BJ (cell line): Measurements from ENCODE around the gene C1orf87. TPM values are rescaled to one million over a fixed set of nuclear protein-coding genes. Genes with fewer than 3 reads are reported as not detected.

Source experiments
- CTCF ChIA-PET: fragments of 350-600 bp; formaldehyde crosslinking; extraction: SDS; loops from one replicate; lab custom pipeline; 2021; ENCODE audit warnings: antibody characterized with exemption, inconsistent platforms; lab: Yijun Ruan, JAX
- POLR2A ChIA-PET: fragments of 300-600 bp; sonication (Branson Sonifier 250); formaldehyde crosslinking; extraction: SDS; loops from one replicate; lab custom pipeline; 2021; ENCODE audit warnings: antibody characterized with exemption; lab: Charles Lee
- DNase-seq: peaks from one replicate; pipeline ENCODE4 v3.0.0-alpha.2; 2011; ENCODE audit warnings: low read depth
- H3K27me3 ChIP-seq: 2 replicates; pipeline ENCODE4 v1.6.0; 2011; ENCODE audit warnings: low read length; ENCODE audit not compliant: control insufficient read depth, insufficient read depth
- H3K36me3 ChIP-seq: 2 replicates; pipeline ENCODE4 v1.5.1; 2011; ENCODE audit warnings: low read length; ENCODE audit not compliant: control insufficient read depth, insufficient read depth
- H3K4me3 ChIP-seq: 2 replicates; pipeline ENCODE4 v1.5.1; 2011; ENCODE audit warnings: low read depth, mild to moderate bottlenecking, control low read depth, low read length
- CTCF ChIP-seq: IDR thresholded peaks from 2 replicates; pipeline ENCODE4 v1.5.1; 2011; ENCODE audit warnings: low read depth, mild to moderate bottlenecking, control low read depth, inconsistent platforms, low read length, moderate library complexity; ENCODE audit not compliant: insufficient read depth
- polyA minus RNA-seq: library from RNA; depleted of rRNA, polyadenylated mRNA; stranded (reverse); fragments of >200 nt; gene quantifications from 2 replicates; pipeline ENCODE4 v1.2.3, GENCODE V29; 2011; rRNA and poly(A)+ RNA removed
- polyA plus RNA-seq: library from polyadenylated mRNA; depleted of rRNA; stranded (reverse); fragments of >200 nt; gene quantifications from 2 replicates; pipeline ENCODE4 v1.2.3, GENCODE V29; 2011; rRNA removed

The C1orf87 gene, protein sequence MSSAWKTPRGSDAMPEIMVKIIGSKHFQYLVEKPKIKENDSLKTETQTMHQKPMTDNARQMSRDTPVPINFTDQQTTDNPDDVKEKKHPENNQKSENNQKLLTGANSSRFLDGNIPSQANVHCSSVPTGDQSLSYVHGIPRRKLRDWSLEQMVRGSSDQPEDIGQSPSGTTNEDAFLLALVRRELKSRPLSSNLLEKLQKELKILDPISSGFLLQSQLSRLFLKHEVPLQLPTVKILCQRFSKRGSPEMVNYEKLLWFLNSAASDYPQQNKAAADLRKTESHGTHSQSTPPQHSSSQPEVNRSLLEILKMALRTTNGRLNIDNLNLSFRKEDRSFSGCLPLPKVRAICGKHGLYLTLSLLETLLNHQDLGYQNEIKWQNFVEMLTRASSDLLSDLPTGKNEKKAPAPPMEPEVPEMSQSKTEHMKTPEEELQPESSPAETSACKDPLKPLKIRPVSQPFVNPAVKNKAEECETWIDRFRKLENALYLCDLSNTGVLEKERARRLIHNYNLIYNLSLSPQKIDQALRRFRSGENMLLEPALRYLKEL
- polyA plus RNA-seq (not detected in 2 replicates), polyA minus RNA-seq (not detected in 2 replicates)

DNA sequence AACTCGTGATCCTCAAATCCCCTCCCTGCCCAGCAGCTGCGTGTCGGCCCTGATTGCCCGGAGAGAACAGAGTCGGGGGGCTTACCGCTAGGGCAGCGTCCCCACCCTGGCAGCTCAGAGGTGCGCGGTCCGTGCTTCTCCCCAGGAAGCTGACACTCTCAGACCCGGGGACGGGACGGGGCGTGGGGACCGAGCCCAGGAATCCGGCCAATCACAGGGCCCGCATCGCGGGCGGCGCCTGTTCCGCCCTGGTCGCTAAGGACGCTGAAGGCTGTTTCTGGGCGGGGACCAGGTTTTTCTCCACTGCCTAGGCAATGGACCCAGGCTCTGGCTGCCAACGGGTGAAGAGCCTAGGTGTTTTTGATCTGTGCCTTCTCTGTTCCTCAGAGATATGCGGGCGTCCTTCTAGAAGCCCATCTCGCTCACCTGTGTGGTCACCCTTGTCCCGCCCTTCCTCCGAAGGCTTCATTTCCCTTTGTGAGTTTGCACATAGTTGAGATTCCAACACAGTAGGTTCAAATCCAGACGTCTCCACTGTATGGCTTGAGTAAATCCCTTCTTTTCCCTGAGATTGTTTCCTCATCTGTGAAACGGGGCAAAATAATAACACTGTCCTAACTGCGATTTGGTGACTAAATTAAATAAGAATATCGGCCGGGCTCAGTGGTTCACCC is at the start of gene C1orf87:
Gene C1orf87, minus strand, starts transcription at position 166 of the 674 bp plus-strand sequence. CDS start 1,127 bp downstream, outside the sequence.
- Histone ChIP-seq H3K36me3 (no peaks in the 10 kb centered on the region), H3K27me3 (peaks cover 8% of the 10 kb centered on the region; the same call in 1 of the 2 replicates), H3K4me3 (no peak within 1 kb of the TSS)
- no peak for TF ChIP-seq CTCF
- ChIA-PET CTCF (no interaction called here), POLR2A (no interaction called here)
- no peak for DNase-seq

- Histone ChIP-seq H3K36me3 (no peaks in the 10 kb centered on the region), H3K4me3 (no peak overlapping the region), H3K27me3 (no peaks in the 10 kb centered on the region)
- ChIA-PET POLR2A (no interaction called here), CTCF (no interaction called here)
- TF ChIP-seq CTCF: no peak
- no peak for DNase-seq
Measured at GRCh38 chr1:60118085-60118484, 44.5 kb upstream of the C1orf87 start.

GRCh38 chr1:60114745-60115318 is 41.3 kb upstream of the C1orf87 start:
- no peak for DNase-seq
- no peak for TF ChIP-seq CTCF
- POLR2A ChIA-PET: no interaction called here
- CTCF ChIA-PET: interaction anchor here (0.6 to 1.3 kb wide), 3 partner anchors 8 to 883 kb away, joined by 3 read pairs; no protein-coding TSS in a partner anchor
- Histone ChIP-seq H3K27me3 (no peaks in the 10 kb centered on the region), H3K4me3 (no peak overlapping the region), H3K36me3 (no peaks in the 10 kb centered on the region)

GRCh38 chr1:60113596-60113995 is 40.0 kb upstream of the C1orf87 start:
- TF ChIP-seq CTCF: no peak
- POLR2A ChIA-PET: no interaction called here
- Histone ChIP-seq H3K36me3 (no peaks in the 10 kb centered on the region), H3K4me3 (no peak overlapping the region), H3K27me3 (no peaks in the 10 kb centered on the region)
- DNase-seq: no peak
- CTCF ChIA-PET: interaction anchor here (0.8 to 1.0 kb wide), 2 partner anchors 23 to 135 kb away, joined by 3 to 4 read pairs; no protein-coding TSS in a partner anchor
